NK-92 (cell line): ENCODE data around the gene NOVA1.

Experiments
- DNase-seq: peaks from one replicate; lab custom pipeline; 2025; ENCODE audit not compliant: unreplicated experiment; lab: John Stamatoyannopoulos, UW

NOVA1 gene

DNA sequence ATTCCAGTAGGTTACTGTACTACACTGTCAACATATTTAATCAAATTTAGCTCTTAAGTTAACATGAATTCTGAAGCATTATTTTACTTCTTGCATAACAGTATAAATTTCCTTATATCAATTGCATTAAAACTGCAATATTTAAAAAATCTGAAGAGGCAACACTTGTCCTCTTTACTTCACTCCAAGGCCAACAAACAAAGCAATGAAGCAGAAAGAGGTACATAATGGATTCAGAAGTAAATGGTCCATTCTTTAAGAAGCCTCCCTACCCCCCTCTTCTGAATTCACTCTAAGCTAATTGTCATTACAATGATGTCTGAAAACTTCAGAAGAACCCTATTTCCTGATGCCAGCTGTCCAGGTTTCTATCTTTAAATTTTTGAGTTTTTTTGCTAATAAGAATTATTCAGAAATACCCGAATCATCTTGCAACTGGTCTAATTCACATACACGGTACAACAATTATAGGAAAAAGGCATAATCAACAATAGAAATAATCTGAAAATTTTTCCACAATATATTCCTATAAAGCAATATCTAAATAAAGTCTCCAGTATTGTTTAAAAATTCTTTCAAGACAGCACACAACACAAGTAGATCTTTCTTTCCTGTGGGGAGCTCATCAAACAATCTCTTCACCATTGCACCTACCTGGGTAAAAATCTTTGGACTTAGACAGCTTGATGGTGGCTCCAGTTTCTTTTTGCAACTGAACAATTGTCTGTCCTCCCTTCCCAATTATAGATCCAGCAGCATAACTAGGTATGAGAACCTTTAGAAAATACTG is 2.9 kb downstream of the NOVA1 start:
- DNase-seq: no peak

- DNase-seq: no peak
Measured at GRCh38 chr14:26594148-26594547, 3.7 kb downstream of the NOVA1 start.

- DNase-seq: no peak
Measured at GRCh38 chr14:26593357-26593756, 4.5 kb downstream of the NOVA1 start.

- DNase-seq: no peak
Measured at GRCh38 chr14:26589925-26590324, 7.9 kb downstream of the NOVA1 start.

GRCh38 chr14:26577711-26578110 is 20.1 kb downstream of the NOVA1 start:
- DNase-seq: no peak

DNA sequence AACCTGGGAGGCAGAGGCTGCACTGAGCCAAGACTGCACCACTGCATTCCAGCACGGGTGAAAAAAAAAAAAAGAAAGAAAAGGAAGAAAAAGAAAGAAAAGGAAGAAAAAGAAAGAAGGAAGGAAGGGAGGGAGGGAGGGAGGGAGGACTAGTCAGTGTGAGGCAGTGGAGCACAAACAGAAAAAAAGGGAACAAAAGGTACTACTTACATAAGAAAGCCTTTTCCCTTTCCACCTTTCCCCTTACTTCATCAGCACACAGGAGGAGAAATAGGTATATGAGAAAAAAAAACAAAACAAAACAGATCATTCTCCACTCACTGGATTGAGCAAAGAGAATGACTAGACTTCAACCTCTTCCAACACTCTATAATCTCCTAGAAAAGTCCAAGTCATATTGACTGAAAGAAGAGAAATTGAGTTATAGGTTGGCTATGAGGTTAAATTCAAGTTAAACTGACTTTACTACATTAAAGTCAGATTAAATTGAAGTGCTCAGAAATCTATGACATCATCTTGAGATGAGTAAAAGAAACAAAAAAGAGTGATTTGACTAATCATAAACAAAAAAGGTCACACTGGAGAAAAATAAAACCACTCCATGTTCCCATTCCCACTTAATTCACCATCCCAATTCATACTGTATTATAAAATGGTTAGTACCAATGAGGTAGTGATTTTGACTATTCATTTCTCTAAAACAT is 43.6 kb downstream of the NOVA1 start:
- DNase-seq: no peak

DNA sequence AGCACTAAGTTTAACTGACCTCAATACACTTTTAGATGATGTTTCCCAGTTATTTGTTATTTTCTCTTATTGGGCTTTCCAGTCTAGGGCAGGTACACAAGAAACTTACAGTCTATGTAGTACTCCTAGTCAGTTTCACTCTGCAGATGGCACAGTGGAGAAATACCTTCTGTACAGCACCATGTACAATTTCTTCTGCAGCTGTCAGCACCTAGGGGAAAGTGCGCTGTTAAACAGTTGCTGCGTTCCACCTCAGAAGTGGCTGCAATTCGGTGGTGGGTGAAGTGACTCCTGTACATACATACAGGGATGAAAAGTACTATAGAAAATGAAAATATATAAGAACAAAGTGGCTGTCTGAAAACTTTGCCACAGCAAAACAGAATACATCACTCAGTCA is 48.3 kb downstream of the NOVA1 start:
- no peak for DNase-seq

DNA sequence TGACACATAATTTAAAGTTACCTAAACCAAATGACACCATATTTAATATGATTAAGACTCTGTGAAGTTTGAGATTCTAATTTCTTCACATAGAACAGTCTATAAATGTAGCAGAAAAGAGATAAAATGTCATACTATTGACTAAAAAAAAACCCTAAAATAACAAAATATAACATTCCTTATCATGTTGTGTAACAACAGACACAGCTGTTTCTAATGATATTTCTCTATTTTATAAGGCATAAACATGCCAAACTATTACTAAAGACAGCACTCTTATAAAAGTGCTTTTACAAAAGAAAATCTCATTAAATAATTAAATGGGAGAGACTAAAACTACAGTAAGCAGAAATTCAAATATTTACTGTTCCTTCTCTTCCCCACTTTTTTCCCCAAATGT is 49.4 kb downstream of the NOVA1 start:
- DNase-seq: no peak

GRCh38 chr14:26538176-26538575 is 59.7 kb downstream of the NOVA1 start:
- no peak for DNase-seq

DNA sequence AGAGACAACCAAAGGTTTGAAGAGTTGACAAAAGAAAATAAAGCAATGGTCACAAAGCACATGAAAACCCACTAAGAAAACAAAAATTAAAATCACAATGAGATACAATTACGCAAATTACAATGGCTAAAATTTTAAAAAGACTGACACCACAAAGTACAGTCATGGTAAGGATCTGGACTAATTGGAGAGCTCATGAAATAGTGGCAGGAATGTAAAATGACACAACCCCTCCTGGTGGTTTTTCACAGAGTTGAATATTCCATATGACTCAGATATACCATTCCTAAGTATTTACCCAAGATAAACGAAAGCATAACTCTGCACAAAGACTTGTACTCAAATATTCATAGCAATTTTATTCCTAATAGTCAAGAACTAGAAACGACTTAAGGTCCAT is 65.9 kb downstream of the NOVA1 start:
- DNase-seq: no peak

- no peak for DNase-seq
Measured at GRCh38 chr14:26528415-26529182, 69.2 kb downstream of the NOVA1 start.

- no peak for DNase-seq
Measured at GRCh38 chr14:26527095-26527494, 70.7 kb downstream of the NOVA1 start.

DNA sequence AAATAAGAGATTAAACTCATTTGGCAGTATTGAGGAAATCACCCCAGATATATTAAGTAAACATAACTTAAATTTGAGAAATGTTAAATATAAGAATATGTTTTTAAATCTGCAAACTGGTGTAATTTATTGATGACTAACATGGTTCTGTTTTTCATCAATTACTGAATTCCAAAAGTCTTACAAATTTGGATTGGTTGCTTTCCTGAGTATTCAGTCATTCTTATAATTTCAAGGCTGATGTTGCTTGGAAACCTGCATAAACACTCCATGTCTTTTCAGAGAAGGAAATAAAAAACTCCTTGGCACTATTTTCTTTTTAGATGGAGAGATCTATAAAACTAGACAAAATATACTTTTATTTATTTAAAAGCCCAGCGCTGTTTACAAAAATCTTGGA is 71.7 kb downstream of the NOVA1 start:
- no peak for DNase-seq

GRCh38 chr14:26525085-26525484 is 72.7 kb downstream of the NOVA1 start:
- no peak for DNase-seq

GRCh38 chr14:26522967-26523366 is 74.9 kb downstream of the NOVA1 start:
- no peak for DNase-seq

DNA sequence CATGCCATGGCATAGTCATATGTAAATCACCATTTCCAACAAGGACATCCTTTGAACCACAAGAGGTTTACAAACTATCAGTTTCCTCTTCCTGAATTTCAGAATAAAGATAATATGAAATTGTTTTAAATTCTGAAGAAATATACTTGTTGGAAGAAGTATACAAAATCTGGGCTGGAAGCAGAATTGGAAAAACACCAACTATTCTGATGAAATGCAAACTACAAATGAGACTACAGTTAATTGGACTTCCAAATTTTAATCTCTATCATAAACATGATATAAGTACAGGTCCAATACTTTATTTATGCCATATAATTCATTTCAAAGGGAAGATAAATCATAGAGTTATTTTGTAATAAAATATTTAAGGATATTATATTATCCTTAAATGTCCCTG is 80.1 kb downstream of the NOVA1 start:
- DNase-seq: no peak

- DNase-seq: no peak
Measured at GRCh38 chr14:26500028-26500427, 97.8 kb downstream of the NOVA1 start.

DNA sequence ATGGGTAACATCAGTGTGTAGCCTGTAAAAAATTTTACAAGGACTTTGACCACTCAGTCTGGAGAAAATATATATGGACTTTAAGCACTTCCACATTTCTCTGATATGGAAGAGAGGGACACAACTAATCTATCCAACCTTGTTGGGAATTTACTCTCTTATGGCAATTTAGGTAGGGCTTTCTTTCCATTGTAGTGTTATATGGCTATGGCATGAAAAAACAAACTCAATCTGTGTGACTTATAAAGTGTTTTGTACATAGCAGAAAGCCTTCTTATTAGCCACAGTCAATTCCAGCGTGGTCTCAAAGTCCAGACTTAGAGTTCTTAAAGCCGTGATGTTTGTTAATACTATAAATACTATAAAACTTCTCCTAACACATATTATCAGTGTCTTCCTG is 98.3 kb downstream of the NOVA1 start:
- no peak for DNase-seq

- no peak for DNase-seq
Measured at GRCh38 chr14:26486922-26487321, 110.9 kb downstream of the NOVA1 start.

GRCh38 chr14:26484562-26484961 is 113.3 kb downstream of the NOVA1 start:
- no peak for DNase-seq

- DNase-seq: no peak
Measured at GRCh38 chr14:26478967-26479366, 118.9 kb downstream of the NOVA1 start.

GRCh38 chr14:26466862-26467261 is 131.0 kb downstream of the NOVA1 start:
- no peak for DNase-seq
